Activated naive CD8-positive, alpha-beta T cell treated with anti-CD3 and anti-CD28 coated beads, Interleukin-2, amount 10 ng/mL, durations not matched to agents 7 days and 5 days (primary cell): ENCODE results near the gene PZP. TPM values are rescaled to one million over a fixed set of nuclear protein-coding genes. Genes with fewer than 3 reads are reported as not detected.
"Not testable (repeated sequence)": the region's sequence is repeated elsewhere in the genome, so short reads cannot be mapped to it uniquely, and the experiment has no call there.

Source experiments
- ATAC-seq: fragments of 150-1000 bp; cut with Tn5 transposase; one replicate; pipeline ENCODE4 v1.10.0; 2021; ENCODE audit warnings: low read depth, moderate library complexity
- POLR2A ChIA-PET: fragments of 350-600 bp; sonication (Branson Sonifier 250); formaldehyde crosslinking; loops from one replicate; lab custom pipeline; 2021; ENCODE audit warnings: antibody characterized with exemption; lab: Charles Lee
- DNase-seq: peaks from one replicate; pipeline ENCODE4 v3.0.0; 2021
- H3K27ac Mint-ChIP-seq: one replicate; pipeline ENCODE4 v1.8.0; 2022; ENCODE audit warnings: mild to moderate bottlenecking, mixed read lengths
- H3K27me3 Mint-ChIP-seq: one replicate; pipeline ENCODE4 v1.8.0; 2022; ENCODE audit warnings: mild to moderate bottlenecking, moderate library complexity, mixed read lengths
- H3K36me3 Mint-ChIP-seq: one replicate; pipeline ENCODE4 v1.8.0; 2021; ENCODE audit warnings: mild to moderate bottlenecking, mixed read lengths
- H3K4me1 Mint-ChIP-seq: one replicate; pipeline ENCODE4 v1.8.0; 2021; ENCODE audit warnings: mixed read lengths
- H3K4me3 Mint-ChIP-seq: one replicate; pipeline ENCODE4 v1.8.0; 2022; ENCODE audit warnings: mild to moderate bottlenecking, moderate library complexity, mixed read lengths
- H3K9me3 Mint-ChIP-seq: one replicate; pipeline ENCODE4 v1.8.0; 2021; ENCODE audit warnings: mixed read lengths
- total RNA-seq, 2 experiments: library from RNA; stranded (reverse); gene quantifications; one replicate each; pipeline ENCODE4 v1.2.3, GENCODE V29; 2021

The PZP gene
- total RNA-seq, 2 experiments from 2014 or later, result not detected

DNA sequence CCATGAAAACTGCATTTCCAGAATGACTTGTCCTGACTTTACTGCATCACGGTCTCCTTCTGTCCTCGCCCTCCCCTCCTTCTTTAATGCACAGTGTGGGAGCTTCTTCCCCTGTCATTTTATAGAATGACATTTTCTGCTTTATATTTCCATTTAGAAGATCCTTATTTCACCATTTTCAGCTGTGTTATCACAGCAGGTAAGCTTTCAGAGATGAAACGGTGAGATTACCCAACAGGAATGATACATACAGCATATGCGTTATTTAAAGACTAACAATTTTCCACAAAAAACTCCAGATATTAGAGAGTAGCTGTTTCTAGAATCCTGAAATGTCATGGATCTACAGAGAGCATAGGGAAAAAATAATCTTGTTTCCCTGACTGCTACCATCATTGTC lies 27.3 kb upstream of the PZP start:
- Mint-ChIP-seq H3K27me3 (peaks cover 11% of the 10 kb centered on the region), H3K4me3 (no peak overlapping the region)

DNA sequence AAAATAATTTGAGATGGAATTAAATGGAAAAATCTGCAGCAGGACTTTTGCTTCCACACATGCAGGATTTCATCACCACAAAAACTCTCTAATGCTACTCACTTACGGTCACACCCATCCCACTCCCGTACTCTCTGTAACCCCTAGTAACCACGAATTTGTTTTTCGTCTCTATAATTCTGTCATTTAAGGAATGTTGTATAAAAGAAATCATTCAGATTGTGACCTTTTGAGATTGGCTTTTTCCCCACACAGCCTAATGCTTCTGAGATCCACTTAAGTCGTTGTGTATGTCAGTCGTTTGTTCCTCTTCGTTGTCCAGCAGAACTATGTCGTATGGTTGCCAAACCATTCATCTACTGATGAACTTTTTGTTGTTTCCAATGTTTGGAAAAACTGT lies 19.8 kb upstream of the PZP start:
- no peak overlapping the region for H3K4me3 Mint-ChIP-seq
- H3K4me1 Mint-ChIP-seq, result no peaks in the 10 kb centered on the region
- DNase-seq (no peak), ATAC-seq (no peak)
- H3K9me3 Mint-ChIP-seq, result peaks cover 4% of the 10 kb centered on the region
- POLR2A ChIA-PET, result no interaction called here
- H3K27ac Mint-ChIP-seq, result no peak overlapping the region
- peaks cover 20% of the 10 kb centered on the region for H3K27me3 Mint-ChIP-seq
- peaks cover 3% of the 10 kb centered on the region for H3K36me3 Mint-ChIP-seq

More for the DNA sequence above, 27.3 kb upstream of the PZP start:
- Mint-ChIP-seq H3K36me3 (no peaks in the 10 kb centered on the region), H3K4me1 (peaks cover 4% of the 10 kb centered on the region), H3K27ac (no peak overlapping the region), H3K9me3 (no peaks in the 10 kb centered on the region)
- POLR2A ChIA-PET, result no interaction called here
- ATAC-seq (no peak), DNase-seq (no peak)

DNA sequence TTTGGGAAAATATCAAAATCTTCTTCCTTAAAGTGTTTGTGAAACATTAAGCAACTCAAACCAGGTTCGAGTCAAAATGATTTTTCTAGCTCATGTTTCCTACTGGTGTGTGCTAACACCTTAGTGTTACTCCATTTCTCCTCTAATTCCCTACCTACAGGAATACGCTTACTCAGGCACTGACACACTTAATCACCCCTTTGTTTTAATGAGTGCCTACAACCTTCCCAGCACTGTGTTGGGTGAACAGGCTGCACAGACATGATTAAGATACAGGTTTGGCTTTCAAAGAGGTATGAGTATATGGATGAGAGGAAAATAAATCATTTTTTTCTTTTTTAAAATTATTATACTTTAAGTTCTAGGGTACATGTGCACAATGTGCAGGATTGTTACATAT lies 15.6 kb upstream of the PZP start:
- Mint-ChIP-seq H3K4me1 (no peaks in the 10 kb centered on the region), H3K4me3 (no peak overlapping the region), H3K27me3 (peaks cover 7% of the 10 kb centered on the region), H3K9me3 (peaks cover 4% of the 10 kb centered on the region), H3K27ac (no peak overlapping the region), H3K36me3 (peaks cover 3% of the 10 kb centered on the region)
- ATAC-seq (no peak), DNase-seq (no peak)
- POLR2A ChIA-PET, result no interaction called here

DNA sequence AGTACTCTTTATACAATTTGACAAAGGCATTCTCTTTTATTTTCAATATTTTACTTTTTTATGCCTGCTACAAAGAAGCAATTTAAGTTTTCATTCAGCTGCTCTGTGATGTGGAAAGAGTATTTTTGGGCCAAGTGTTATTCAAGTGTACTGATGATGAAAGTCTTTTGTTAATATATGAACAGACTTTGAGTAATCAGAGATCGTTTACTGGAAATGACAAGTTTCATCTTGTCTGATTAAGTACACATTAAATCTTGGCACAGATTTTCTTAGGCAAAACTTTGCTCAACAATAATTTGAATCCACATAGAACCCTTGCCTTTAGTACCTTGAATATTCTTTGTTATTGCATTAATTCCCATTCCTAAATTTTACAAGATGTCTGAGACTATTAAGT lies 13.3 kb upstream of the PZP start:
- peaks cover 3% of the 10 kb centered on the region for H3K36me3 Mint-ChIP-seq
- POLR2A ChIA-PET, result no interaction called here
- peaks cover 6% of the 10 kb centered on the region for H3K9me3 Mint-ChIP-seq

DNA sequence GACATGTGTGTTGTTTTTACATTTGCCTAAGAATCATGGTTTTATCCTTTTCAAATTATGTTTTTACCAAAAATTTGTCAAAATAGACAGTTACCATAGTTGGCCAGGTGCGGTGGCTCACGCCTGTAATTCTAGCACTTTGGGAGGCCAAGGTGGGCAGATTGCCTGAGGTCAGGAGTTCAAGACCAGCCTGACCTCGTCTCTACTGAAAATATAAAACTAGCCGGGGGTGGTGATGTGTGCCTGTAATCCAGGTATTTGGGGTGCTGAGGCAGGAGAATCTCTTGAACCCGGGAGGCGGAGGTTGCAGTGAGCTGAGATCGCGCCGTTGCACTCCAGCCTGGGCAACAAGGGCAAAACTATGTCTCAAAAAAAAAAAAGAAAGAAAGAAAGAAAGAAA lies 12.8 kb upstream of the PZP start:
- ATAC-seq, H3K4me1 Mint-ChIP-seq, POLR2A ChIA-PET, H3K9me3 Mint-ChIP-seq, H3K4me3 Mint-ChIP-seq, H3K36me3 Mint-ChIP-seq, DNase-seq, H3K27me3 Mint-ChIP-seq, H3K27ac Mint-ChIP-seq: not testable (repeated sequence)

More for the DNA sequence above, 13.3 kb upstream of the PZP start:
- DNase-seq (no peak), ATAC-seq (no peak)
- Mint-ChIP-seq H3K27ac (no peak overlapping the region), H3K4me3 (no peak overlapping the region), H3K4me1 (no peaks in the 10 kb centered on the region), H3K27me3 (peaks cover 4% of the 10 kb centered on the region)

DNA sequence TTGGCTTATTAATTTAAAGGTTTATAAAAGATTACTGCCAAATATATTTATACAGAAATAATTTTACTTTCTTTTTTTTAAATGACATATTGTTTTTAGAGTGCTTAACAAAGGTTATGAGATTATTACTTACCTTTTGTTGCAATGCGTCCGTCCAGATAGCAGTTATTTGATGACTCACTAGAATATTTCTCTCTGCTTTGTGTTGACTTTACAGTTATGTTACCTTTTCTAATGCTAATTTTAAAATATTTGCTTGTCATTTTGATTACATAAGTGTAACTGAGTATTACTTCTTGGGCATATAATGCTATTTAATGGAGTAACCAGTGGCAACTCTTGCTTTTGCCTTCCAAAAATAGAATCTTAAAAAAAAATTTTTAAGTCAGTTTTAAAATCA lies 6.3 kb upstream of the PZP start:
- Mint-ChIP-seq H3K9me3 (peaks cover 2% of the 10 kb centered on the region), H3K27ac (no peak overlapping the region), H3K36me3 (no peaks in the 10 kb centered on the region), H3K27me3 (peaks cover 8% of the 10 kb centered on the region), H3K4me3 (no peak overlapping the region), H3K4me1 (no peaks in the 10 kb centered on the region)
- DNase-seq, result no peak
- POLR2A ChIA-PET, result no interaction called here
- ATAC-seq, result no peak

DNA sequence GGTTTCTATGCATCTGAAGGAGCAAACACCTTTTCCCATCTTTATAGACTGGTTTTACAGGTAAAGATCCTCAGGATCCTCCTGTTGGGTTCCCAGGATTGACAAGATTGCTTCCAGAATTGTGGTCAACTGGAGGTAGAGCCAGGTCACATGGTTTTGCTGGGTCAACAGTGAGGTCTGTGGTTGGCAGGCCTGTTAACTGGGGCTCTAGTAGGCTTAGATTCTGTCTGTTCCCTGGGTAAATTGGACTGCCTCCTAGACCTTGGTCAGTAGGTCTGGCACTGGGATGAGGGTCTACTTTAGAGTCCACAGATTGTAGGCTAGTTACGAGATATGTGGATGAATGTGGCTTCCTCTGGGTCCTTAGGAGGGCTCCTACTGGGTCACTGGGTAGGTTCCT lies 3.5 kb upstream of the PZP start:
- H3K27ac Mint-ChIP-seq, result no peak overlapping the region
- no peaks in the 10 kb centered on the region for H3K4me1 Mint-ChIP-seq
- no peaks in the 10 kb centered on the region for H3K9me3 Mint-ChIP-seq
- peaks cover 7% of the 10 kb centered on the region for H3K27me3 Mint-ChIP-seq
- DNase-seq (no peak), ATAC-seq (no peak)
- no peaks in the 10 kb centered on the region for H3K36me3 Mint-ChIP-seq
- no peak overlapping the region for H3K4me3 Mint-ChIP-seq
- POLR2A ChIA-PET, result no interaction called here

DNA sequence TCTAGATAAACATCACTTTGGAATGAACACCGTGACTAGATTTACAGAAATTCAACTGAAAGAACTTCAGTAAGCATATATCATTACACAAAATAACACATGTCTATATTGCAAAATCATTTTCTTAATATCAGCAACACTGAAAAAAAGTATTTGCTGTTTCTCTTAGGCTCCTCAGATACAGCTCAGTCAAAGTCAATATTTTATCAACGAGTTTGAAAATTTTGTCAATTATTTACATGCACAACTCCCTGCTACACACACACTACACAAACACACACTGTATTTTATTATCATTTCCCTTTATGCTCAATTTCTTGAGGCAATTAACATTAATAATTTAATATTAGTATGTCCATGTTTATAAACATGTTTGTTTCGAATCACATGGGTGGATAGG lies 3.8 kb downstream of the PZP start:
- Mint-ChIP-seq H3K27me3 (peaks cover 5% of the 10 kb centered on the region), H3K4me1 (no peaks in the 10 kb centered on the region), H3K9me3 (no peaks in the 10 kb centered on the region), H3K4me3 (no peak overlapping the region), H3K36me3 (no peaks in the 10 kb centered on the region), H3K27ac (no peak overlapping the region)
- ATAC-seq, result no peak
- POLR2A ChIA-PET, result no interaction called here
- no peak for DNase-seq

DNA sequence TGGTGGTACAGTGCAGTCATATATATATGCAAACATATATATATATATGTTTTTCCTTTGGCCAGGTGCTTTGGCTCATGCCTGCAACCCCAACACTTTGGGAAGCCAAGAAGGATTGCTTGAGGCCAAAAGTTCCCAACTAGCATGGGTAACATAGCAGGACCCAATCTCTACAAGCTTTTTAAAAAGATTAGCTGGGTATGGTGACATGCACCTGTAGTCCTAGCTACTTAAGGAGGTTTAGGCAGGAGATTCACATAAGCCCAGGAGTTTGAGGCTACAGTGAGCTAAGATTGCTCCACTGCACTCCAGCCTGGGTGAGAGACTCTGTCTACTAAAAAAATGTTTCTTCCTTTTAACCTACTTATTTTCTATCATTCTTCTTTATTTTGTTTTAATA lies 10.2 kb downstream of the PZP start:
- no peak overlapping the region for H3K4me3 Mint-ChIP-seq
- H3K9me3 Mint-ChIP-seq, result no peaks in the 10 kb centered on the region
- peaks cover 7% of the 10 kb centered on the region for H3K27me3 Mint-ChIP-seq
- DNase-seq, result no peak
- no peak overlapping the region for H3K27ac Mint-ChIP-seq
- peak; percentile 63 for ATAC-seq
- no peaks in the 10 kb centered on the region for H3K4me1 Mint-ChIP-seq
- H3K36me3 Mint-ChIP-seq, result no peaks in the 10 kb centered on the region
- POLR2A ChIA-PET, result no interaction called here

DNA sequence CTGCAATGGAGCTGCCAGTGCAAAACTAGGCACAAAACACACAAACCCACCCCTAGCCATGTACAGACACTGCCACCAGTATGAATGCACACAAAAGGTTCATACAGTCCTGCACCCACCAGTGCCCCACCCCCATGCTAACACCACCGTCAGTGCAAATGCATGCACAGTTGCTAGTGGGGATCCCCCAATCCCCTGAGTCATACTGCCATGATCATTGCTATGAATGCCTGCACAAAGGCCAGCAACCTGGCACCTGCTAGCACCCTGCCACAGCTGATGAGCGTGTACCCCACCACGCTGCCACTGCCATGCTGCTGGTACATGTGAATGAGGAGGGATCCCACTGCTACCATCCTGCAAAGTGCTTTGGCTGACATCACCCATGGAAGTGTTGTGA lies 23.9 kb downstream of the PZP start:
- H3K4me3 Mint-ChIP-seq, result no peak overlapping the region
- no peaks in the 10 kb centered on the region for H3K4me1 Mint-ChIP-seq
- H3K27me3 Mint-ChIP-seq, result peaks cover 8% of the 10 kb centered on the region
- POLR2A ChIA-PET, result no interaction called here
- no peak overlapping the region for H3K27ac Mint-ChIP-seq
- H3K36me3 Mint-ChIP-seq, result peaks cover 5% of the 10 kb centered on the region
- peaks cover 9% of the 10 kb centered on the region for H3K9me3 Mint-ChIP-seq
- ATAC-seq (no peak), DNase-seq (no peak)

DNA sequence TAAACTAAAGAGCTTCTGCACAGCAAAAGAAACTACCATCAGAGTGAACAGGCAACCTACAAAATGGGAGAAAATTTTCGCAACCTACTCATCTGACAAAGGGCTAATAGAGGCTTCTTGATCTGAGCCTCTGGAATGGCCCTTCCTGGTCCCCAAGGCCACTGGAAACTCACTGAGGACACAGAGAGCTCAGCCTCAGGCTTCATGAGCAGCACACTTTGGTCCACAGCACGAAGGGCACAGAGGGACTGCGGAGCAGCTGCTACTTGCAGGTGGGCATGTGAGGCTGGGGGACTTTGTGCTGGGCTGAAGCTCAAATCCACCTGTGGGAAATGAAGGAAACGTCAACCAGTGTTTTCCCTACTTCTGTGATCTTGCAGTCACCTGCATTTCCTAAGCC lies 27.4 kb downstream of the PZP start:
- H3K27ac Mint-ChIP-seq, result no peak overlapping the region
- H3K9me3 Mint-ChIP-seq, result peaks cover 2% of the 10 kb centered on the region
- ATAC-seq, result no peak
- no peak for DNase-seq
- H3K36me3 Mint-ChIP-seq, result no peaks in the 10 kb centered on the region
- POLR2A ChIA-PET, result no interaction called here
- H3K27me3 Mint-ChIP-seq, result no peaks in the 10 kb centered on the region
- no peaks in the 10 kb centered on the region for H3K4me1 Mint-ChIP-seq
- no peak overlapping the region for H3K4me3 Mint-ChIP-seq

DNA sequence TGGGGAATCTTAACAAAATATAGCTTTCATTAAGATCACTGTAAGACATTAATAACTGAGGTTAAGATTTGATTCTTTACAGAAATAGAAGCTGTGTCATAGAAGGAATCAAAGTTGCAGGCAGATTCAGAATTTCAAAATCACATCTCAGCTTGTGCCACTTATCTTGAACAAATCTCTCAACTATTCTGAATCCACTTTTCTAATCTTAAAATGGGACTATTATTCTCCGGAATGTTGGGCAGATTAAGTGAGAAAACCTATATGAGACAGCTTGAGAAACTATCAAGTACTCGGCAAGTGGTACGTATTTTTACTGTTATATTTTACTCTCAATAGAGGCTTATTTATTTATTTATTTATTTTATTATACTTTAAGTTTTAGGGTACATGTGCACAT lies 28.4 kb downstream of the PZP start:
- H3K9me3 Mint-ChIP-seq, result peaks cover 2% of the 10 kb centered on the region
- no peaks in the 10 kb centered on the region for H3K36me3 Mint-ChIP-seq

DNA sequence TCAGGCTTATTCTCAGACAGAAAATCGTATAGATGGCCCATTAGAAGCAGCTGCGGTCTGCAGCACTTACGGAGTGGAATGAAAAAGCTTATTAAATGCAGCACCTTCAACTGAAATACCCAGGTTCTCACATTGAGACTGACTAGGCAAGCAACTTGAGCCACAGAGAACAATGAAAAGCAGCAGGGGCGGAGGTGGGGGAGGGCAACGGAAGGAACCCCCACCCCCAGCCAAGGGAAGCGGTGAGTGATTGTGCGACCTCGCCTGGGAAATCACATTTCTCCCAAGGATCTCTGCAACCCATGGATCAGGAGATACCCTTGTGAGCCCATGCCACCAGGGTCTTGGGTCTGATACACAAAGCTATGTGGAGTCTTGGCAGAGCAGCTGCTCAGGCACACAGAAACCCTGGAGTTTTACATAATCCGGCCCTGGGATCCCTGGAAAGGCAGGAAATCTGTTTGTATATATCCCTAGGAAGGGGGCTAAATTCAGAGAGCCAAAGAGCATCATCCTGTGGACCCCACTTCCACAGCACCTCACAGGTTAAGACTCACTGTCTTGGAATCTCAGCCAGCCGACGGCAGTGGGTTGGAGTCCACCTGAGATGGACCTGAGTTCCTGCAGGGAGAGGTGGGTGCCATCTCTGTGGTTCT lies 38.1 kb downstream of the PZP start:
- H3K27me3 Mint-ChIP-seq, result peaks cover 7% of the 10 kb centered on the region
- no peaks in the 10 kb centered on the region for H3K4me1 Mint-ChIP-seq
- DNase-seq (no peak), ATAC-seq (no peak)
- no peaks in the 10 kb centered on the region for H3K36me3 Mint-ChIP-seq
- peaks cover 3% of the 10 kb centered on the region for H3K9me3 Mint-ChIP-seq
- no peak overlapping the region for H3K27ac Mint-ChIP-seq
- H3K4me3 Mint-ChIP-seq, result no peak overlapping the region
- POLR2A ChIA-PET, result no interaction called here

More for the DNA sequence above, 28.4 kb downstream of the PZP start:
- H3K27ac Mint-ChIP-seq, result no peak overlapping the region
- no peaks in the 10 kb centered on the region for H3K27me3 Mint-ChIP-seq
- H3K4me1 Mint-ChIP-seq, result no peaks in the 10 kb centered on the region
- ATAC-seq (no peak), DNase-seq (no peak)
- POLR2A ChIA-PET, result no interaction called here
- no peak overlapping the region for H3K4me3 Mint-ChIP-seq

DNA sequence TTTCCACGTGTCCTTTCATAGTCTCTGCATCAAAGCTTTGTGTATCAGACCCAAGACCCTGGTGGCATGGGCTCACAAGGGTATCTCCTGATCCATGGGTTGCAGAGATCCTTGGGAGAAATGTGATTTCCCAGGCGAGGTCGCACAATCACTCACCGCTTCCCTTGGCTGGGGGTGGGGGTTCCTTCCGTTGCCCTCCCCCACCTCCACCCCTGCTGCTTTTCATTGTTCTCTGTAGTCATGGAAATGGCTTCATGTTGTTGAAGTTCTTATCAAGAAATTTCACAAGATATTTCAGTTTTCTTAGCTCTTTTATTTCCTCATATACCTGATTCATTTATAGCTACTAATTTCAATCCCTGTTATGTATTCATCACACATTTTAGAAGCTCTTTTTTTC lies 40.9 kb downstream of the PZP start:
- ATAC-seq, POLR2A ChIA-PET, DNase-seq, H3K36me3 Mint-ChIP-seq, H3K27me3 Mint-ChIP-seq, H3K27ac Mint-ChIP-seq, H3K4me3 Mint-ChIP-seq, H3K4me1 Mint-ChIP-seq, H3K9me3 Mint-ChIP-seq: not testable (repeated sequence)

DNA sequence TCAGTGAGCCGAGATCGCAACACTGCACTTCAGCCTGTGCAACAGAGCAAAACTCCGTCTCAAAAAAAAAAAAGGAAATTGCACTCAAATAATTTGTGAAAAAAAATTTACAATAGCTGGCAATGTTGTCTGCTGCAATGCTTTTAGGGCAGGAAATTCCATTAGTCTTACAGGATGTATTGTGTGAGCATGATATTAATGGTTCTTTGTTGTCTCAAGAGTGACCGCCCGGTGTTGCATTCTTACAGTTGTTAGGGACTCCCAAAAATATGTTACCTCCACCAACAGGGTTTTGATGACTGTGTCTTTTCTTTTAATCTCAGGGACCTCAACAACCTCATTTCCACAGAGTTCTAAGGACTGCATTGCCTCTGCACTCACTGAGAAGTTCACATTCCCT lies 44.8 kb downstream of the PZP start:
- Mint-ChIP-seq H3K4me1 (no peaks in the 10 kb centered on the region), H3K36me3 (no peaks in the 10 kb centered on the region), H3K27me3 (peaks cover 11% of the 10 kb centered on the region), H3K4me3 (no peak overlapping the region), H3K9me3 (no peaks in the 10 kb centered on the region), H3K27ac (no peak overlapping the region)
- DNase-seq (no peak), ATAC-seq (no peak)
- POLR2A ChIA-PET, result no interaction called here
